GM12801 (cell line): Measurements from ENCODE around the gene TRIM10.

ENCODE experiments used
- TF ChIP-seq, protein P1 (sequence below): IDR thresholded peaks from one replicate; pipeline ENCODE4 v1.5.1; 2011; ENCODE audit warnings: control low read depth; ENCODE audit not compliant: insufficient read length; ENCODE audit errors: extremely low read depth

Gene TRIM10

DNA sequence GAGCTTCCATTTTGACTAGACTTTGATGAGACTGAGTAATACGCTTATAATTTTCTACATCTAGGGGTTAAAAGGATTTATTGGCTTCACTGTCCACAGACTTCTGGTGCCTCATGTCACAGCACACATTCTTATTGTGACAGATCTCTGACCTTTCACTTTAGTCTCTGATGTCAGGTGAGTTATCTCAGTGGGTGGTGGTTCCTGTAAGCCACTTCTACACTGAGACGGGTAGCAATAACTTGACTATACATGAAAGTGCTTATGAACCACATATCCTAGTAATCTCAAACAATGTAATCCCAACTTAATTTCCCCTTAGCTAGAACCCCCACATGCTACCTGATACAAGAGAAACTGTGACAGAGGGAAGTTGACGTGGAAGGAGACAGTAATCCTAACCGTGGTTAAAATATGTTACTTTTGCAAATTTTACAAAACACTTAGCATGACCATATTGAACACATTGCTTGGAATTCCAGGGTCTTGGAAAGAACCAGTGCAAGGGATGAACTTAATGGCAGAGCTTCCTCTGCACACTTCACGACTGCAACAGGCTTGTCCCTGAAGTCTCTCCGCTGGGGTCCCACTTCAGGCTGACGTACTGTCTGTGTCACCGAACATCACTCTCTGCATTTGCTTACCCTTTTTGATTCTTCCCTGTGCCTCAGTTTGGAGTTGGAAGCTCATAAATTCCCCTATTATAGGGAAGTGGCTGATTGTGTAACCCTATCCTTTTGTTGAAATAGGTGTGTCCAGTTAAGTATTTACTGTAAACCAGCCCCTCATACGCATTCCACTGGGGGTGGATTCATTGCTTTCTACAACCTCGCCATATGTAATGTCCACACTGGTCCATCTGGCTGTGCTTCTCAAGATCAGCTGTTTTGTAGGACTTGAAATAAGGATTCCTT lies 31.5 kb downstream of the TRIM10 start:
- TF ChIP-seq, protein P1, sequence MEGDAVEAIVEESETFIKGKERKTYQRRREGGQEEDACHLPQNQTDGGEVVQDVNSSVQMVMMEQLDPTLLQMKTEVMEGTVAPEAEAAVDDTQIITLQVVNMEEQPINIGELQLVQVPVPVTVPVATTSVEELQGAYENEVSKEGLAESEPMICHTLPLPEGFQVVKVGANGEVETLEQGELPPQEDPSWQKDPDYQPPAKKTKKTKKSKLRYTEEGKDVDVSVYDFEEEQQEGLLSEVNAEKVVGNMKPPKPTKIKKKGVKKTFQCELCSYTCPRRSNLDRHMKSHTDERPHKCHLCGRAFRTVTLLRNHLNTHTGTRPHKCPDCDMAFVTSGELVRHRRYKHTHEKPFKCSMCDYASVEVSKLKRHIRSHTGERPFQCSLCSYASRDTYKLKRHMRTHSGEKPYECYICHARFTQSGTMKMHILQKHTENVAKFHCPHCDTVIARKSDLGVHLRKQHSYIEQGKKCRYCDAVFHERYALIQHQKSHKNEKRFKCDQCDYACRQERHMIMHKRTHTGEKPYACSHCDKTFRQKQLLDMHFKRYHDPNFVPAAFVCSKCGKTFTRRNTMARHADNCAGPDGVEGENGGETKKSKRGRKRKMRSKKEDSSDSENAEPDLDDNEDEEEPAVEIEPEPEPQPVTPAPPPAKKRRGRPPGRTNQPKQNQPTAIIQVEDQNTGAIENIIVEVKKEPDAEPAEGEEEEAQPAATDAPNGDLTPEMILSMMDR: no peak

DNA sequence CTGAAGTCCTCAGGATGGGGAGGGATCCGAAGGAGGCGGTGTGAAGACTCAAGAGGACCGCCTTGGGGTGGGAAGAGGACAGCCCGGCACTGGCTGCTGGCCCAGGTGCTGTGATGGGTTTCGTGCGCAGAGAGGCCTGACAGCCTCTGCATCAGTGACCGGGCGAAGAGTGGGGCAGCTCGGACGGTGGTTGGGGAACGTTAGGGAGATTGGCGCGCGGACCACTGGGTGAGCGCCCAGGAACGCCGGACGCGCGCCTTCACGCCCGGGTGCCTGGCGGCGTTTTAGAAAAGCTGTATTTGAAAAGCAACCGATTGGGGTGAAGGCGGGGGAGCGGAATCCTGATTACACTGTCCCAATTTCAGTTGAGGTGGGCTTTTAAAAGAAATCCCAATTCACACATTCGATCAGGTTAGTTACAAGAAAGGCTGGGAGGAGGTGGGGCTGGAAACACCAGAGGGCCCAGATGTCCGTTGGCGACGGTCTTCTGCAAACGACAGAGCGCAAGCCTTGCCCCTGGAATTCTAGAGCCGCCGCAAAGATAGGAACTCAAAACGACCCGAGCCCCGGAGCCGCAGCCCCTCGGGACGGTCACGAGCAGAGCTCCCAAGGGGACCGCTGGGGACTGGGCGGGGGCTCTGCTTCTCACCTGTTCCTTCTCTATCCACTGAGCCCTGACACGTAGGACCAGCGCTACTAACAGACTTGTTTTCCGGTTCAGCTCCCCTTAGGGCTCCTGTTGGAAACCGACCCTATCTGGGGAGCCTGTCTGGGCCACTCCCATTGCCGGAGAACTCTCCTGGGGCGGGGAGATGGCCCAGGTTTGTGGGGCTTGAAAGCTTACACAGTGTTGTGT lies 33.5 kb downstream of the TRIM10 start:
- TF ChIP-seq, protein P1: no peak

DNA sequence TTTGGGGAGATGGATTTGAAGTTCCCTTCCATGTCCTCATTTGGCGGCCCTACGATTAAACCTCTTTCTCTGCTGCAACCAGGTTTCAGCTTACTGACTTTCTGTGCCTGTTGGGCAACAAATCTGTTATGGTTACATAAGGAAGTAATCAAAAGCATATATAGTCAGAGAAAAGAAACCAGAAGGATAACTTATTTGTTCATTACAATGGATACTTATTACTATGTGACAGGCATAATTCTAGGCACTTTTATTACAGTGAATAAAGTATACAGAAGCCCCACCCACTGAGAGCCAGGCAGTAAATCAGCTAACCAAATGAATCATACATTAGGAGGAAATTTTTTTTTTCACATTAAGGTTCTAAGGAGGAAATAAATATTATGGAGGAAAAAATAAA lies 38.5 kb downstream of the TRIM10 start:
- TF ChIP-seq, protein P1: no peak

DNA sequence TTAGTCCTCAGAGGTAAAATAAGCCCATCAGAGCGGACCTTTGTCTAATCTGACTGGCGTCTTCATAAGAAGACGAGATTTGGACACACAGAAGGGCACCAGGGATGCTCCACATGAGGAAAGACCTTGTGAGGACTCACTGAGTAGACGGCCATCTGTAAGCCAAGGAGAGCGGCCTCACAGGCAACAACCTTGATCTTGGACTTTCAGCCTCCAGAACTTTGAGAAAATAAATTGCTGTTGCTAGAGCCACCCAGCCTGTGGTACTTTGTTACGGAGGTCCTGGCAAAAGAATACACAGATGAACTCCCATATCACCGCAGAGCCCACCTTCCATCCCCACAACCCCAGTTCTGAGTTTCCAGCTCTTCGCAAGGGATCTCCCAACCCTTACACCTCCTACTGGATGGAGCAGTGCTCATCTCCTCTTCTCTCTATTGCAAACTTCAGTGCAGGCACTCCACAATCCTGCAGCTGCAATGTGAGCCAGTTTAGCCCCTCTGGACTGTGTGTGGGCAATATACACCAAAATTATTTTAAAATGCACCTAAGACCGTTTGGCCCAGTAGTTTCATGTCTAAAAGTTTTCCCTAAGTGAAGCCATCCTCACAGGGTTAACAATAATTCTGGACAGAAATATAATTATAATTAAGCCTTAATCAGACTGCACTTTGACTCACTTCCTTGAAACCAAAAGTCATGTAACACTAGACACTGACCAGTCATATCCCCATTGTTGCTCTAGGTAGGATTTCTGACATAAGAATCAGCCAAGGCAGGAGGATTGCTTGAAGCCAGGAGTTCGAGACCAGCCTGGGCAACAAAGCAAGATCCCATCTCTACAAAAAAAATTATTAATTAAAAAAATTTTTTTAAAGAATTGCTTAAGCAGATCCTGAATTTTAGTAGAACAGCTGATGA lies 39.3 kb downstream of the TRIM10 start:
- TF ChIP-seq, protein P1: no peak

DNA sequence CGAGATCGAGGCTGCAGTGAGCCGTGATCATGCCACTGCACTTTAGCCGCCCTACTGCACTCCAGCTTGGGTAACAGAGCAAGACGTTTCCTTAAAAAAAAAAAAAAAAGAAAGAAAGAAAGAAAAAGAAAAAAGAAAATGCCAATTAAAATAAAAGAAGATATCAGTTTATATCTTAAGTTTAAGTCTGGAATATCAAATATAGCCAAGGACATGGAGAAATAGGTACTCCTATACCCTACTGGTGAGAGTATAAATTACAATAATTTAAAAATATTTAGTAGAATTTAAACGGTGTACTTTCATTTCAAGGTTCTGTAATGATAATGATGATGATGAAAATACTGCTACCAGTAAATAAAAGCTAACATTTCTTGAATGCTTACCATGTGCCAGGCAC lies 44.3 kb downstream of the TRIM10 start:
- TF ChIP-seq, protein P1: no peak

DNA sequence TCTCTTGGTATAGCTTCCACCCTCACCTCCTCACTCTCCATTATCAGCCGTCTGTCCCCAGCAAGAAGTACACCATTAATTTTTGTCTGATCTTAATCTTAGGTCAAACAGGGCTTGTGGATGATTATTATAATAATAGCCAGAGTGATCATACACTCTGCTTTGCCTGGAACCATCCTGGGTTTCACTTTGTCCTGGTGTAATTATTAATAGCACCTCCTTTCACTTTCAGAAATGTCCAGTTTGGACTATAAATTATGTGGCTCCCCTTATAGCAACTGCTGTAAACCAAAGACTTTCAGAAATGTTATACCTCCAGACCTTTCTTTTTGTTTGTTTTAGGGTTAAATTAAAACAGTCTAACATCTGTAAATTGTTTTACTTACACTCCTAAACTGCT lies 47.2 kb downstream of the TRIM10 start:
- TF ChIP-seq, protein P1: no peak
